ENCODE data around the gene OCA2. TPM values are rescaled to one million over a fixed set of nuclear protein-coding genes. Genes with fewer than 3 reads are reported as not detected.
"Not testable (repeated sequence)": the region's sequence is repeated elsewhere in the genome, so short reads cannot be mapped to it uniquely, and the experiment has no call there.

The OCA2 gene
- total RNA-seq, 1 donor from 2014 or later = 0.73 TPM

DNA sequence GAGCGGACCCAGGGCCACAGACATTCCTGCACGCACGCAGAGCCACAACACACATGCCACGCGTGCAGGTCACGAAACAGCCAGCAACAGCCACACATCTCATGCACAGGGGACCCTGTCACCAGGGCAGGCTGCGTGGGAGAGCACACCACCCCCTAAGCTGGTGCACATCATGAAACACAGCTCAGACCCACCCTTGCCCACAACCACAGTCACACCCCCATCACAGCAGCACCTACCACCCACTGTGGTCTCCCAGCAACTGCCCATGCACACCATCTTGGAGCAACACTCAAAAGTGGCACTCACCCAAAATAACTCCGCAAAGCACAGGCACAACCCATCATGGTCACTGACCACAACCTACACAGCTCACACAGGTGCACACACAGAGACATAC lies 75.7 kb downstream of the OCA2 start:
- no peak for DNase-seq (ENCODE audit: low spot score)

DNA sequence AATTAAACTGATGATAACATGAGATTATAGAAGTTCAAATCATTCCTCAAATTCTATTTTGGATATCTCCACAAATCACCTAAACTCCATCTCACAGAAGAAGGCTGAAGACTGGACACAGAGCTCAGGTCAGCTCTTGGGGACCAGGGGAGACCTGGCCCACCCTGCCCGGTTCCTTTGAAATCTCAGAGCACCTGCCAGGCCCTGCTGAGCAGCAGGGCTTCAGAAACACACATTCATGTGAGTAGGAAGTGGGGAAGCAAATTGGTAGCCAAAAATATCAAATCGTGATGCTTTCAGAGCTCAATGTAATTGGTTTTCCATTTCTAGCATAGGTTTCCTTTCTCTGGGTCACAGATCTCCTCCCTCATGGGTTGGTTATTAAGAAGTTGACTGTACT lies 76.2 kb downstream of the OCA2 start:
- DNase-seq (ENCODE audit: low spot score) = no peak

GRCh38 chr15:28022181-28022580 lies 76.9 kb downstream of the OCA2 start:
- DNase-seq (ENCODE audit: low spot score) = no peak

- DNase-seq (ENCODE audit: low spot score) = no peak
Observed at GRCh38 chr15:28021281-28022039, 77.7 kb downstream of the OCA2 start.

DNA sequence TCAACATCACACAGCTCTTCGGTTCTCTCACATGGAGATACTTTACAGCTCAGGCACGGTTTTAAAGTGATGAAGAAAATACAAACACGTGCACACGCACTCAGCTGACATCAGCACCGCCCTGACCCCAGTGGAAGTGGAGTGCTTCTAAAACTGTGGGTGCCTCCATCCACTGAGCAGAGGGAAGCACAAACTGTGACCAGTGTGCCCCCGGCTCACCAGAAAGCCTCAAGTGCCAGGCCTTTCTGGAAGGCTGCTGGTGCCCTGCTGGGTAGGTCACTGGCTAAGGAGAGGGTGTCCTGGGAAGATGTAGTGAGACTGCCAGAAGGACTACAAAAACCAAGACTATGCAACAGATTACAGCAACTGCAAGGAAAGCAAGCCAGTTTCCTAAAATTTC lies 78.5 kb downstream of the OCA2 start:
- no peak for DNase-seq (ENCODE audit: low spot score)

- DNase-seq (ENCODE audit: low spot score) = no peak
Observed at GRCh38 chr15:28019594-28020309, 79.4 kb downstream of the OCA2 start.

GRCh38 chr15:28018291-28019044 lies 80.6 kb downstream of the OCA2 start:
- DNase-seq (ENCODE audit: low spot score) = no peak

- DNase-seq (ENCODE audit: low spot score) = no peak
Observed at GRCh38 chr15:28017423-28017924, 81.6 kb downstream of the OCA2 start.

- DNase-seq (ENCODE audit: low spot score) = no peak
Observed at GRCh38 chr15:28015855-28016254, 83.3 kb downstream of the OCA2 start.

DNA sequence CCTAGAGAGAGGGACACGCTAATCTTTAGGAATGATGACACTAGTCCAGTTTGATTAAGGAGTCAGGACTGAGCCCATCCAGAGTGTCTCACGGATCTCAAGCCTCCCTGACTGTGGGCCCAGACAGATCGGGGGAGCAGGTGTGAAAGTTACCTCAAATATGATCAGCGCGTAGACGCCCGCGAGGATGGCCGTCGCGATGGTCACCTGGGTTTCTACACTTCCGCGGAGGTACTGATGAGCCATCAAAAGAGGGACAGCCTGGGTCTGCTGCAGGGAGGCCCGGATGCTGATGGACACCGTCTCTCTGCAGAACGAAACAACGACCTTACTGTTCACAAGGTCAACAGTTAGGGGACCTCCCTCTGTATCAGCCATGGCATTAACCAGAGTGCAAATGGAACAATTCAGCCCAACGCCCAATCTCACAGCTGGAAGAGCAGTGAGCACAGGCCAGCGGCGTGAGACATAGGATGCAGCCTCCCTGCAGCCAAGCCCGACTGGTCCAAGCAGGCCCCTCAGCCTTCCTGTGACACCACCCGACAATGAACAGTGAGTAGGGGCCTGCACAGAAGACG lies 84.4 kb downstream of the OCA2 start:
- no peak for DNase-seq (ENCODE audit: low spot score)

GRCh38 chr15:28013976-28014375 lies 85.1 kb downstream of the OCA2 start:
- DNase-seq (ENCODE audit: low spot score) = no peak

- DNase-seq (ENCODE audit: low spot score) = no peak
Observed at GRCh38 chr15:28013480-28013879, 85.6 kb downstream of the OCA2 start.

DNA sequence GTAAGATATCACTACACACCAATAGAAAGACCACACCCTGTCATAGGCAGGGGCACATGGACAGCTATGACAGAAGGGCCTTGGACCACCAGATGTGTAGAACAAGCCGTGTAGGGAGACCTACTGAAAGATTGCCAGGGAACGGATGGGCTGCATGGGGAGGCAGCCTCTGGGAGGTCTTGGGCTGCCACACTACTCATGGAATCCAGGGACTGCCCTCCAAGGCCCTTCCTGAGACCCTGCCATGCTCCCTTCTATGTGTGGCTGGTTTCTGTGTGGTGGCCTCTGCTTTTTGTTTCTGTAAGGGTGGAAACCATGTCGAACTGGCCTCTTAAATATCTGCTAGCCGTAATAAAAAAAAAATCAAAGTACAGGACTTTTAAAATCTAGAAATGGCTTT lies 86.9 kb downstream of the OCA2 start:
- DNase-seq (ENCODE audit: low spot score) = no peak

DNA sequence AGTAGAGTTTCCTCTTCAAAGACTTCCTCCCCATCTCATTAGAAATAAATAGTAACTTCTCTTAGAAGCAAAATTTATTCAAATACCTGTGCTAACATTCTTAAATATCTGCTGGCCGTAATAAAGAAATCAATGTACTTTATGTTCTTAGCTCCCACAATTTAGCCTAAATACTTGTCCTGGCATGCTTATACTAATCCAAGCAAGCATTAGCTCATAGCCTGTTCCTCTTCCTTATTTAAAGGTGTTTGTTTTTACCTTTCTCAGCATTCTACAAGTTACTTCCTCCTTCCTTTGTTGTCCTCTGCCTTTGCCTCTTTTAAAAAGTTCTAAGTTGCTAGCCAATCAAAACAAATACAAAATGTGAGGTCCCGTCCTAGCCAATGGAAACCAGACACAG lies 90.9 kb downstream of the OCA2 start:
- DNase-seq (ENCODE audit: low spot score) = not testable (repeated sequence)

GRCh38 chr15:28006116-28006905 lies 92.8 kb downstream of the OCA2 start:
- no peak for DNase-seq (ENCODE audit: low spot score)

DNA sequence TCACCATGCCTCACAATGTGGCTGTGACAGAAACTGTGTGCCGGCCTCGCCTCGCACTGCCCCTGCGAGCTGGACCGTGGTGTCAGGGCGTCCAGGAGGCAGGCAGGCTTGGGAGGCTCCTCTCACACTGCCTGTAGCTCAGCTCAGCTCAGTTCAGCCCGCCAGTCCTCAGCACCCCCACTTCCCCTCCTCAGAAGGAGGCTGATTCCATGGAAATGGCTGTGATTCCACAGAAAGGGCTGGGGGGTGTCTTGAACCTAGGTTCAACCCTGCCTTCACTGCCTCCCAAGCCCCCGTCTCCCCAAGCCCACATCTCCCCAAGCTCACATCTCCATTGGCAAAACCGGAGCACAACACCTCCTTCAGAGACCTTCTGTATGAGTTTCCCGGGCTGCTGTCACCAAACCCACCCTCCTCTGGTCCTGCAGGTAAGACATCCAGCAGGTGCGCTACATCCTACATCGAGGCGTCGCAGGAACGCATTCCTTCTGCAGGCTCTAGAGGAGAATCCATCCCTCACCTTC lies 94.0 kb downstream of the OCA2 start:
- no peak for DNase-seq (ENCODE audit: low spot score)

DNA sequence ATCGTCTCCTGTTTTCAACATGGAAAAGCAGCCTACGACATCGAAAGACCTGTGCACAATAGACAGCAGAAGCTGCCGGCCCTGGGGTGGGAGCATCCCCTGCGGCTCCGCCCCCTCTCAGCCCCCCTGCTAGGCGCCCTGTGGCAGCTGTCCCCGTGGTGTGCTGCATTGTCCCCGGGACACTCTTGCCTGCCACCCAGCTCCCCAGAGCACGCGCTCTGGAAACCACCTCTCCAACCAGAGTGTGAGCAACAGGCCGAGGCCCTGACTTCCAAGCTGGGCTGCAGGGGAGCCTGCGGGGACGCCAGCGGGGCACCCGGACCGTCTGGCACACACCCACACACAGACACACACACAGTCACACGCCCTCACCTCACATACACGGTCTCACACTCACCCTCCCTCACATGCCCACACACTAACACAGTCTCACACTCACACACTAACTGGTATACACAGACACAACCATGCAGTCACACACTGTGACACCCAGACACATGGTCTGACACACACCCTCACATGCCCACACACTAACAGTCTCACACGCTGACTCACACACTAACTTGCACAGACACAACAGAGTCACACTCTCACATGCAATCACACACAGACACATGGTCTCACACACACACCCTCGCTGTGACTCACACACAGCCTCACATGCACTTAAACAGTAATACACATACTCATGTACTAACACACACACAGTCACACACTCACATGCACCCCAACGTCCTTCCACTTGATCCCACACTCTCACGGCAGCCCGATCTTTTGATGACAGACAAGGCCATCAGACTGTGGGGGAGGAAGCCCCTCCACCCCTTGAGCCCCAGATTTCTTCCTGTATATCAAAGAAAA lies 94.7 kb downstream of the OCA2 start:
- no peak for DNase-seq (ENCODE audit: low spot score)

GRCh38 chr15:28003302-28004037 lies 95.6 kb downstream of the OCA2 start:
- no peak for DNase-seq (ENCODE audit: low spot score)

- DNase-seq (ENCODE audit: low spot score) = no peak
Observed at GRCh38 chr15:28002867-28003266, 96.2 kb downstream of the OCA2 start.
